ENCODE measurements around the gene MT1H.

Gene MT1H

GRCh38 chr16:56631197-56631596 lies 38.4 kb upstream of the MT1H start:
- Histone ChIP-seq H3K36me3 (ENCODE audit: control insufficient read depth in 2 of 2, insufficient read depth in 1 of 2, low read length in 2 of 2) (no peaks in the 10 kb centered on the region), H3K9me3 (ENCODE audit: control insufficient read depth, insufficient read depth, low read depth, low read length) (no peaks in the 10 kb centered on the region), H3K27ac (ENCODE audit: extremely low read depth, low read depth, low read length) (no peak overlapping the region), H3K4me3 (ENCODE audit: low read depth, low read length) (no peak overlapping the region), H3K4me1 (ENCODE audit: control insufficient read depth, insufficient read depth, low read length) (no peaks in the 10 kb centered on the region; the same call in 1 of the 2 replicates)
- TF ChIP-seq IKZF3 (tag by site-specific recombination; IDR thresholded peaks at IDR 0.05) (no peak), ZNF549 (tag by site-specific recombination; IDR thresholded peaks at IDR 0.05) (no peak), ZNF664 (tag by site-specific recombination; IDR thresholded peaks at IDR 0.05) (no peak), MEIS1 (CRISPR knock-in tag; IDR thresholded peaks at IDR 0.05; ENCODE audit: borderline replicate concordance) (no peak), ZFP41 (tag by site-specific recombination; IDR thresholded peaks at IDR 0.05; ENCODE audit: borderline replicate concordance) (no peak), ZBTB49 (tag by site-specific recombination; IDR thresholded peaks at IDR 0.05; ENCODE audit: low read depth) (no peak), ZBTB11 (tag by site-specific recombination; conservative IDR thresholded peaks at IDR 0.05; ENCODE audit: low read depth) (no peak), ZSCAN5A (tag by site-specific recombination; IDR thresholded peaks at IDR 0.05) (no peak), TRIM28 (IDR thresholded peaks at IDR 0.05; ENCODE audit: borderline replicate concordance, low read length) (no peak), HOXD13 (CRISPR knock-in tag; IDR thresholded peaks at IDR 0.05; ENCODE audit: borderline replicate concordance) (no peak), HOXA7 (CRISPR knock-in tag; IDR thresholded peaks at IDR 0.05; ENCODE audit: borderline replicate concordance) (no peak), YY1 (tag by site-specific recombination; IDR thresholded peaks at IDR 0.05) (no peak), ZNF302 (tag by site-specific recombination; IDR thresholded peaks at IDR 0.05; ENCODE audit: low read depth) (no peak), SP7 (tag by site-specific recombination; IDR thresholded peaks at IDR 0.05) (no peak), ZNF561 (tag by site-specific recombination; IDR thresholded peaks at IDR 0.05; ENCODE audit: borderline replicate concordance) (no peak), PRDM2 (tag by site-specific recombination; IDR thresholded peaks at IDR 0.05; ENCODE audit: borderline replicate concordance) (no peak), PBX3 (CRISPR knock-in tag; IDR thresholded peaks at IDR 0.05) (no peak), ZNF792 (tag by site-specific recombination; IDR thresholded peaks at IDR 0.05) (no peak), ZNF791 (tag by site-specific recombination; IDR thresholded peaks at IDR 0.05) (no peak)
- CTCF ChIA-PET, result interaction anchor here (0.6 to 1.5 kb wide), 2 partner anchors 54 to 184 kb away, joined by 3 to 6 read pairs; no protein-coding TSS in a partner anchor
- POLR2A ChIA-PET, result interaction anchor here (1.0 kb wide), 1 partner anchor 23 kb away, joined by 3 read pairs; the partner anchor contains the start of gene MT2A
